HepG2 (cell line): ENCODE data around the gene HHIPL1. TPM values are rescaled to one million over a fixed set of nuclear protein-coding genes. Genes with fewer than 3 reads are reported as not detected.

ENCODE experiments used
- FLYWCH1 ChIP-seq: sonication (generic); formaldehyde crosslinking; IDR thresholded peaks from 2 replicates; pipeline ENCODE4 v1.8.1; 2023; ENCODE audit warnings: mild to moderate bottlenecking, missing genetic modification reagents
- FOXJ3 ChIP-seq: sonication (generic); formaldehyde crosslinking; IDR thresholded peaks from 2 replicates; pipeline ENCODE4 v1.4.0; 2020; ENCODE audit warnings: missing genetic modification reagents, mild to moderate bottlenecking, borderline replicate concordance
- GZF1 ChIP-seq: sonication (generic); formaldehyde crosslinking; IDR thresholded peaks from 2 replicates; pipeline ENCODE4 v1.5.1; 2020; ENCODE audit warnings: mild to moderate bottlenecking, missing genetic modification reagents
- KMT2B ChIP-seq: IDR thresholded peaks from 2 replicates; pipeline ENCODE4 v1.6.1; 2016; ENCODE audit warnings: missing genetic modification reagents, missing compliant biosample characterization
- NFKB2 ChIP-seq: sonication (generic); formaldehyde crosslinking; IDR thresholded peaks from 2 replicates; pipeline ENCODE4 v1.4.0; 2020; ENCODE audit warnings: missing genetic modification reagents, borderline replicate concordance
- NR2F6 ChIP-seq, 2 experiments: IDR thresholded peaks; 2 replicates each; pipeline ENCODE4 v1.6.1; 2016; ENCODE audit warnings: antibody characterized with exemption in 1 of 2, mild to moderate bottlenecking in 1 of 2
- NRL ChIP-seq: sonication (generic); formaldehyde crosslinking; IDR thresholded peaks from 2 replicates; pipeline ENCODE4 v1.5.0; 2020; ENCODE audit warnings: missing genetic modification reagents, mild to moderate bottlenecking, moderate library complexity, borderline replicate concordance
- RXRA ChIP-seq: sonication (generic); formaldehyde crosslinking; IDR thresholded peaks from 2 replicates; pipeline ENCODE4 v1.5.1; 2020; ENCODE audit warnings: missing genetic modification reagents
- SAP130 ChIP-seq: IDR thresholded peaks from 2 replicates; pipeline ENCODE4 v1.6.1; 2016; ENCODE audit warnings: low read depth
- SNRNP70 ChIP-seq: fragments of 200-400 bp; formaldehyde crosslinking; IDR thresholded peaks from 2 replicates; pipeline ENCODE4 v1.6.1; 2017; ENCODE audit warnings: mild to moderate bottlenecking, low read depth, low read length, moderate library complexity
- SP1 ChIP-seq, 2 experiments: fragments of 450-650 bp in 1 of 2; sonication (generic) in 1 of 2; formaldehyde crosslinking in 1 of 2; IDR thresholded peaks; 2 replicates each; pipeline versions ENCODE4 v1.4.0 to v1.6.1; 2016 to 2020; ENCODE audit warnings: missing genetic modification reagents in 1 of 2
- SP4 ChIP-seq: sonication (generic); formaldehyde crosslinking; IDR thresholded peaks from 2 replicates; pipeline ENCODE4 v1.8.1; 2023; ENCODE audit warnings: mild to moderate bottlenecking, missing genetic modification reagents
- STAG1 ChIP-seq: sonication (generic); formaldehyde crosslinking; IDR thresholded peaks from 2 replicates; pipeline ENCODE4 v1.4.0; 2020; ENCODE audit warnings: missing genetic modification reagents
- THAP11 ChIP-seq: IDR thresholded peaks from 2 replicates; pipeline ENCODE4 v1.6.1; 2016; ENCODE audit warnings: missing biosample characterization, missing genetic modification reagents
- ZKSCAN5 ChIP-seq: sonication (generic); formaldehyde crosslinking; IDR thresholded peaks from 2 replicates; pipeline ENCODE4 v1.5.1; 2020; ENCODE audit warnings: mild to moderate bottlenecking, missing genetic modification reagents
- ZMYM2 ChIP-seq: sonication (generic); formaldehyde crosslinking; IDR thresholded peaks from 2 replicates; pipeline ENCODE4 v1.8.0; 2022; ENCODE audit warnings: mild to moderate bottlenecking, missing genetic modification reagents
- ZMYM3 ChIP-seq: sonication (generic); formaldehyde crosslinking; IDR thresholded peaks from 2 replicates; pipeline ENCODE4 v1.5.1; 2020; ENCODE audit warnings: mild to moderate bottlenecking, missing genetic modification reagents
- ZNF264 ChIP-seq: sonication (generic); formaldehyde crosslinking; IDR thresholded peaks from 2 replicates; pipeline ENCODE4 v1.4.0; 2020; ENCODE audit warnings: missing genetic modification reagents
- ZNF333 ChIP-seq: sonication (generic); formaldehyde crosslinking; IDR thresholded peaks from 2 replicates; pipeline ENCODE4 v1.4.0; 2020; ENCODE audit warnings: mild to moderate bottlenecking, missing genetic modification reagents, borderline replicate concordance
- ZNF430 ChIP-seq: sonication (generic); formaldehyde crosslinking; IDR thresholded peaks from 2 replicates; pipeline ENCODE4 v1.9.0; 2021; ENCODE audit warnings: mild to moderate bottlenecking, missing genetic modification reagents
- ZNF569 ChIP-seq: sonication (generic); formaldehyde crosslinking; IDR thresholded peaks from 2 replicates; pipeline ENCODE4 v1.5.0; 2020; ENCODE audit warnings: mild to moderate bottlenecking, missing genetic modification reagents, moderate library complexity, borderline replicate concordance
- ZNF703 ChIP-seq: sonication (generic); formaldehyde crosslinking; IDR thresholded peaks from 2 replicates; pipeline ENCODE4 v1.5.1; 2020; ENCODE audit warnings: missing genetic modification reagents, mild to moderate bottlenecking, moderate library complexity, borderline replicate concordance
- ZNF83 ChIP-seq: sonication (generic); formaldehyde crosslinking; IDR thresholded peaks from 2 replicates; pipeline ENCODE4 v1.4.0; 2020; ENCODE audit warnings: missing genetic modification reagents, mild to moderate bottlenecking, borderline replicate concordance
- polyA plus RNA-seq, 8 experiments: library from polyadenylated mRNA; depleted of rRNA in 3 of 8; stranded (reverse) in 7 of 8; unstranded in 1 of 8; fragments of >200 nt; fragmentation: Illumina TruSeq in 4 of 8; extraction: Trizol in 4 of 8; gene quantifications; 2 replicates each; pipeline versions ENCODE4 v1.2.1 to v1.2.3, GENCODE V29; 2011 to 2016; ENCODE audit warnings: low read depth in 4 of 8, missing spikeins in 1 of 8, mixed read lengths in 1 of 8; ENCODE audit not compliant: insufficient read depth in 1 of 8
- total RNA-seq, 5 experiments: library from RNA; depleted of rRNA; stranded (reverse); fragments of >200 nt; fragmentation: Illumina TruSeq; extraction: Trizol; gene quantifications; 2 replicates each; pipeline ENCODE4 v1.2.3, GENCODE V29; 2016; ENCODE audit warnings: low read depth in 1 of 5
- TF ChIP-seq, protein P1 (sequence below): sonication (generic); formaldehyde crosslinking; IDR thresholded peaks from 2 replicates; pipeline ENCODE4 v1.5.0; 2020; ENCODE audit warnings: missing genetic modification reagents
- TF ChIP-seq, protein P2 (sequence below): sonication (generic); formaldehyde crosslinking; IDR thresholded peaks from 2 replicates; pipeline ENCODE4 v1.4.0; 2020; ENCODE audit warnings: mild to moderate bottlenecking, low read depth, missing genetic modification reagents
- TF ChIP-seq, protein P3 (sequence below): sonication (generic); formaldehyde crosslinking; IDR thresholded peaks from 2 replicates; pipeline ENCODE4 v1.4.0; 2020; ENCODE audit warnings: missing genetic modification reagents, low read depth, mild to moderate bottlenecking, borderline replicate concordance

The HHIPL1 gene
- total and polyA plus RNA-seq, 2 of the 13 experiments (the other 11 are each of a cell fraction or from before 2014, with no cell fraction given): not detected

DNA sequence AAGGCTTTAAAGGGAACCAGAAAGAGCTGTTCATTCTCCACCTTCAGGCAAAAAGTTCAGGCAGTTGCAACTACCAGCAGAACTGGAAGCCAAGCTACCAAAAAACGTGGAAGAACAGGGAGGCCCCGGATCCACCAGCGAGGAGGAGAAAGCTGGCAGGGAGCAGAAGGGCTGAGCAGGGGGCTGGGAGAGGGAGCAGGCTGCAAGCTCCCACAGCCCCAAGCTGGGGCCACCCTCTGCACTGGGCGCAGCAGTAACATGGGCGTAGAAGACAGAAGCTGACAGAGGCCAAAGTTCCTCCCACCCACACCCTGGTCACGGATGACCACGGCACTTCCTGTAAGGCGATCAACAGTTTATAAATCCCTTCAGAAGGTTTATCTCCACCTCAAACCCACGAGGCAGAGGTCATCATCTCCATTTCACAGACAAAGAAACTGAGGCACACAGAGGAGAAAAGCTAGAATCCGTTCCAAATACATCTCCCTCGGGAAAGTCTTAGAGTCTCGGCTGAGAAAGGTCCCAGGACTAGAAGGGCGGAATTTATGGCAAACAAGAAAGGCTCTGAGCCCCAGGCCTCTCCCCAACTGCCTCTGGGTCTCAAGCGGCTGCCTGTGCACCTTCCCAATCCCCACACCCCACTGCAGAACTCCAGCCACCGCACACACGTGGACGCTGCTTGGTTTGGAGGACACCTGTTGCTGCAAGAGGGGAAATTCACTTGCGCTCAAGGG lies 42.7 kb upstream of the HHIPL1 start (continued):
- TF ChIP-seq GZF1 (CRISPR knock-in tag): 0 out of 2 replicates have a peak, but pooled peaks have one; percentile 65
- peak; percentile 42 for TF ChIP-seq STAG1 (CRISPR knock-in tag)
- TF ChIP-seq, protein P1, sequence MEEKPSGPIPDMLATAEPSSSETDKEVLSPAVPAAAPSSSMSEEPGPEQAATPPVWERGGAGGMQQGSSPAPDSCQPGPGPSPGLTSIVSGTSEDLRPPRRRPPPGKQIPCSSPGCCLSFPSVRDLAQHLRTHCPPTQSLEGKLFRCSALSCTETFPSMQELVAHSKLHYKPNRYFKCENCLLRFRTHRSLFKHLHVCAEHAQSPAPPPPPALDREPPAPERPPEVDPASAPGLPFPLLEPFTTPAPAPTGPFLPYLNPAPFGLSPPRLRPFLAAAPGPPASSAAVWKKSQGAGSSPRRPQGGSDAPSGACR: peak; percentile 56; the same call in 1 of the 2 replicates
- TF ChIP-seq, protein P2, sequence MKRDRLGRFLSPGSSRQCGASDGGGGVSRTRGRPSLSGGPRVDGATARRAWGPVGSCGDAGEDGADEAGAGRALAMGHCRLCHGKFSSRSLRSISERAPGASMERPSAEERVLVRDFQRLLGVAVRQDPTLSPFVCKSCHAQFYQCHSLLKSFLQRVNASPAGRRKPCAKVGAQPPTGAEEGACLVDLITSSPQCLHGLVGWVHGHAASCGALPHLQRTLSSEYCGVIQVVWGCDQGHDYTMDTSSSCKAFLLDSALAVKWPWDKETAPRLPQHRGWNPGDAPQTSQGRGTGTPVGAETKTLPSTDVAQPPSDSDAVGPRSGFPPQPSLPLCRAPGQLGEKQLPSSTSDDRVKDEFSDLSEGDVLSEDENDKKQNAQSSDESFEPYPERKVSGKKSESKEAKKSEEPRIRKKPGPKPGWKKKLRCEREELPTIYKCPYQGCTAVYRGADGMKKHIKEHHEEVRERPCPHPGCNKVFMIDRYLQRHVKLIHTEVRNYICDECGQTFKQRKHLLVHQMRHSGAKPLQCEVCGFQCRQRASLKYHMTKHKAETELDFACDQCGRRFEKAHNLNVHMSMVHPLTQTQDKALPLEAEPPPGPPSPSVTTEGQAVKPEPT (CRISPR knock-in tag): peak; percentile 28; the same call in 1 of the 2 replicates
- TF ChIP-seq KMT2B (CRISPR knock-in tag): peak; percentile 53; the same call in 1 of the 2 replicates
- TF ChIP-seq FOXJ3: no peak
- TF ChIP-seq FLYWCH1 (CRISPR knock-in tag): no peak
- 0 out of 2 replicates have a peak, but pooled peaks have one; percentile 17 for TF ChIP-seq ZMYM2 (CRISPR knock-in tag)
- no peak for TF ChIP-seq SNRNP70
- TF ChIP-seq ZKSCAN5: no peak
- TF ChIP-seq NR2F6 (IDR thresholded peaks at IDR 0.05): peak; percentile 77
- TF ChIP-seq NR2F6 (CRISPR knock-in tag; IDR thresholded peaks at IDR 0.05): peak; percentile 74
- TF ChIP-seq SAP130 (CRISPR knock-in tag): peak; percentile 82
- no peak for TF ChIP-seq ZNF333 (CRISPR knock-in tag)
- TF ChIP-seq SP4 (CRISPR knock-in tag): no peak
- peak; percentile 77 for TF ChIP-seq ZMYM3
- no peak for TF ChIP-seq ZNF83 (CRISPR knock-in tag)
- TF ChIP-seq, protein P3, sequence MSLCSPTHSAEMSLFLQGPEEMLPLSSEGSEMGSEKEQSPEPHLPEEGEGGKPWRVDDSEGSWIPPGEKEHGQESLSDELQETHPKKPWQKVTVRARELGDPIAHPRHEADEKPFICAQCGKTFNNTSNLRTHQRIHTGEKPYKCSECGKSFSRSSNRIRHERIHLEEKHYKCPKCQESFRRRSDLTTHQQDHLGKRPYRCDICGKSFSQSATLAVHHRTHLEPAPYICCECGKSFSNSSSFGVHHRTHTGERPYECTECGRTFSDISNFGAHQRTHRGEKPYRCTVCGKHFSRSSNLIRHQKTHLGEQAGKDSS (CRISPR knock-in tag): no peak
- TF ChIP-seq ZNF569 (CRISPR knock-in tag): no peak
- TF ChIP-seq ZNF430 (CRISPR knock-in tag): peak; percentile 45; the same call in 1 of the 2 replicates
- peak; percentile 48; the same call in 1 of the 2 replicates for TF ChIP-seq NFKB2 (CRISPR knock-in tag)
- no peak for TF ChIP-seq SP1 (IDR thresholded peaks at IDR 0.05)
- no peak for TF ChIP-seq SP1 (CRISPR knock-in tag; IDR thresholded peaks at IDR 0.05)
- TF ChIP-seq ZNF703 (CRISPR knock-in tag): 0 out of 2 replicates have a peak, but pooled peaks have one; percentile 9
- TF ChIP-seq THAP11 (CRISPR knock-in tag): 0 out of 2 replicates have a peak, but pooled peaks have one; percentile 24
- no peak for TF ChIP-seq ZNF264 (CRISPR knock-in tag)
- TF ChIP-seq NRL (CRISPR knock-in tag): no peak
- no peak for TF ChIP-seq RXRA (CRISPR knock-in tag)
